NB4 (cell line): Measurements from ENCODE around the gene ECEL1.

Source experiments
- CTCF ChIP-seq: IDR thresholded peaks from one replicate; pipeline ENCODE4 v1.5.1; 2012; ENCODE audit warnings: low read depth, low read length
- POLR2A ChIP-seq: IDR thresholded peaks from 2 replicates; pipeline ENCODE4 v1.6.1; 2011; ENCODE audit warnings: mild to moderate bottlenecking; ENCODE audit not compliant: insufficient read length; ENCODE audit errors: extremely low read depth

- TF ChIP-seq CTCF (no peak), POLR2A (no peak)
These were observed 47.9 kb downstream of the ECEL1 start for GRCh38 chr2:232439758-232440135.
